Measurements from ENCODE around the gene MRPS26. TPM values are rescaled to one million over a fixed set of nuclear protein-coding genes. Genes with fewer than 3 reads are reported as not detected.
"Not testable (repeated sequence)": the region's sequence is repeated elsewhere in the genome, so short reads cannot be mapped to it uniquely, and the experiment has no call there.

Gene MRPS26
- total and polyA plus RNA-seq, 10 of the 15 experiments (the other 5 are each of a cell fraction or from before 2014, with no cell fraction given) = 3.9 to 95.3 (median 46.5) TPM

DNA sequence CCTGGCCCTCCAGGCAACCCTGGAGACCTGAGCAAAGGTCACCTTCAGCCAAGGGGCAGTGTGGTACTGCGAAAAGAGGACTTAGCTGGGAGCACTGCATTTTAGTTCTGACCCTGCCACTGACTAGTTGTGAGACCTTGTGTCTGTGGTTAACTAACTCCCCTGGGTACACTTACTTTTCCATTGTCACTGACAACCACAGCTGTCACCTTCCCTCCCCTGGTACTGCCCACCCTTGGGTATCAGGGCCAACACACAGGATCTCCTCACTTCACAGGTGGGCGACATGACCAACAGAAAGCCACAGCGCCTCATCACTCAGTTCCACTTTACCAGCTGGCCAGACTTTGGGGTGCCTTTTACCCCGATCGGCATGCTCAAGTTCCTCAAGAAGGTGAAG, 24.1 kb upstream of the MRPS26 start:
- no peak for TF ChIP-seq POLR2AphosphoS2 (IDR thresholded peaks at IDR 0.05; ENCODE audit: low read depth, low read length)
- TF ChIP-seq CREM (IDR thresholded peaks at IDR 0.05; ENCODE audit: low read depth) = no peak
- TF ChIP-seq ATF7 (IDR thresholded peaks at IDR 0.05; ENCODE audit: low read depth) = no peak
- TF ChIP-seq NFYA (IDR thresholded peaks at IDR 0.05; ENCODE audit: borderline replicate concordance, low read depth, low read length) = no peak
- no peak for TF ChIP-seq NFXL1 (IDR thresholded peaks at IDR 0.05; ENCODE audit: borderline replicate concordance)
- no peak for TF ChIP-seq HDAC2 (IDR thresholded peaks at IDR 0.05)
- TF ChIP-seq KLF5 (IDR thresholded peaks at IDR 0.05; ENCODE audit: partially characterized antibody) = no peak
- TF ChIP-seq SIN3A (IDR thresholded peaks at IDR 0.05; ENCODE audit: low read depth, low read length) = no peak
- no peak for TF ChIP-seq MEF2A (IDR thresholded peaks at IDR 0.05; ENCODE audit: insufficient read depth, low read depth, low read length)
- TF ChIP-seq, protein P1, sequence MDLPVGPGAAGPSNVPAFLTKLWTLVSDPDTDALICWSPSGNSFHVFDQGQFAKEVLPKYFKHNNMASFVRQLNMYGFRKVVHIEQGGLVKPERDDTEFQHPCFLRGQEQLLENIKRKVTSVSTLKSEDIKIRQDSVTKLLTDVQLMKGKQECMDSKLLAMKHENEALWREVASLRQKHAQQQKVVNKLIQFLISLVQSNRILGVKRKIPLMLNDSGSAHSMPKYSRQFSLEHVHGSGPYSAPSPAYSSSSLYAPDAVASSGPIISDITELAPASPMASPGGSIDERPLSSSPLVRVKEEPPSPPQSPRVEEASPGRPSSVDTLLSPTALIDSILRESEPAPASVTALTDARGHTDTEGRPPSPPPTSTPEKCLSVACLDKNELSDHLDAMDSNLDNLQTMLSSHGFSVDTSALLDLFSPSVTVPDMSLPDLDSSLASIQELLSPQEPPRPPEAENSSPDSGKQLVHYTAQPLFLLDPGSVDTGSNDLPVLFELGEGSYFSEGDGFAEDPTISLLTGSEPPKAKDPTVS (IDR thresholded peaks at IDR 0.05; ENCODE audit: low read depth, low read length) = no peak
- TF ChIP-seq RUNX3 (IDR thresholded peaks at IDR 0.05; ENCODE audit: low read length) = no peak
- TF ChIP-seq EED (IDR thresholded peaks at IDR 0.05; ENCODE audit: low read depth) = no peak
- DNase-seq (ENCODE audit: low read depth, low spot score) (no peak), FAIRE-seq (no peak), ATAC-seq (no peak; the same call in 2 of the 3 replicates)
- H3K79me2 ChIP-seq (ENCODE audit: control insufficient read depth, insufficient read depth, low read length) = no peaks in the 10 kb centered on the region
- H3K4me3 ChIP-seq = no peak overlapping the region
- in situ Hi-C loops (cut with MboI) = no loop called here
- no peaks in the 10 kb centered on the region for H3K4me1 ChIP-seq (ENCODE audit: control insufficient read depth, insufficient read depth, low read length)
- H3K36me3 ChIP-seq (ENCODE audit: control insufficient read depth in 2 of 2, insufficient read depth in 2 of 2, low read length in 1 of 2) = peaks cover 10 to 29% of the 10 kb centered on the region in 2 experiments
- ChIA-PET SMC1A (ENCODE audit: uncharacterized antibody, unreplicated experiment) (no interaction called here), POLR2A (no interaction called here), RAD21 (ENCODE audit: unreplicated experiment) (no interaction called here), CTCF (no interaction called here)
- intact Hi-C loops (cut with micrococcal nuclease; ENCODE audit: unreplicated experiment) = no loop called here
- no peak overlapping the region for H3K4me2 ChIP-seq (ENCODE audit: control insufficient read depth, insufficient read depth)
- H4K20me1 ChIP-seq (ENCODE audit: control insufficient read depth, insufficient read depth) = no peaks in the 10 kb centered on the region
- BruUV-seq (replicated peaks) = no TSS peak
- no peaks in the 10 kb centered on the region for H3K9me3 ChIP-seq (replicated peaks; ENCODE audit: control insufficient read depth, insufficient read depth, low read length)
- H3K27me3 ChIP-seq (replicated peaks in 1 of 2; ENCODE audit: control insufficient read depth in 2 of 2, insufficient read depth in 2 of 2, low read length in 1 of 2) = no peaks in the 10 kb centered on the region
- no peak overlapping the region for H2AFZ ChIP-seq (ENCODE audit: control insufficient read depth, low read depth, low read length)
- H3K9ac ChIP-seq (ENCODE audit: control insufficient read depth, insufficient read depth, low read length) = no peak overlapping the region
- no peak overlapping the region for H3K27ac ChIP-seq (ENCODE audit: control insufficient read depth, insufficient read depth)
- WGBS (ENCODE audit: insufficient coverage, insufficient replicate concordance, low lambda C conversion rate, missing lambda C conversion rate) = 97% methylated on average over 5 of the region's 5 CpGs

DNA sequence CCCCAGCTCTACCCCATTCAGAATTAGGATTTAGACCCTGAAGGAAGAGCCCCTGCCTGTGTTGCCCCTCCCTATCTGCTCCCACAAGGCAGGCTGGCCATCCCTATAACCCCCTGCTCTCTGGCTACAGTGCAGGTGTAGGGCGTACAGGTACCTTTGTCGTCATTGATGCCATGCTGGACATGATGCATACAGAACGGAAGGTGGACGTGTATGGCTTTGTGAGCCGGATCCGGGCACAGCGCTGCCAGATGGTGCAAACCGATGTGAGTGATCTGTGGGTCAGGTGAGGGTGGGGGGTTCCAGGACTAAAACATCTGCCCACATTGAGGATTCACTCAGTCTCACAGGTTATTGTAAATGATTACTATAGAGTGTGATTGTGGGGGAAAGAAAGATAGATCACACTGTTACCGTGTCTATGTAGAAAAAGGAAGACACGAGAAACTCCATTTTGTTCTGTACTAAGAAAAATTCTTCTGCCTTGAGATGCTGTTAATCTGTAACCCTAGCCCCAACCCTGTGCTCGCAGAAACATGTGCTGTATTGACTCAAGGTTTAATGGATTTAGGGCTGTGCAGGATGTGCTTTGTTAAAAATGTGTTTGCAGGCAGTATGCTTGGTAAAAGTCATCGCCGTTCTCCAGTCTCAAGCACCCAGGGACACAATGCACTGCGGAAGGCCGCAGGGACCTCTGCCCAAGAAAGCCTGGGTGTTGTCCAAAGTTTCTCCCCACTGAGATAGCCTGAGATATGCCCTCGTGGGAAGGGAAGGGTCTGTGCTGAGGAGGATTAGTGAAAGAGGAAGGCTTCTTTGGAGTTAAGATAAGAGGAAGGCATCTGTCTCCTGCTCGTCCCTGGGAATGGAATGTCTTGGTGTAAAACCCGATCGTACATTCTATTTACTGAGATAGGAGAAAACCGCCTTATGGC, 23.0 kb upstream of the MRPS26 start:
- H3K79me2 ChIP-seq (ENCODE audit: control insufficient read depth, insufficient read depth, low read length); FAIRE-seq; H3K9me3 ChIP-seq (replicated peaks; ENCODE audit: control insufficient read depth, insufficient read depth, low read length); H4K20me1 ChIP-seq (ENCODE audit: control insufficient read depth, insufficient read depth); H3K9ac ChIP-seq (ENCODE audit: control insufficient read depth, insufficient read depth, low read length); BruUV-seq (replicated peaks); H3K27ac ChIP-seq (ENCODE audit: control insufficient read depth, insufficient read depth); H2AFZ ChIP-seq (ENCODE audit: control insufficient read depth, low read depth, low read length); H3K4me3 ChIP-seq; H3K27me3 ChIP-seq (replicated peaks in 1 of 2; ENCODE audit: control insufficient read depth in 2 of 2, insufficient read depth in 2 of 2, low read length in 1 of 2); SMC1A ChIA-PET (ENCODE audit: uncharacterized antibody, unreplicated experiment); POLR2A ChIA-PET; ATAC-seq; CTCF ChIA-PET; RAD21 ChIA-PET (ENCODE audit: unreplicated experiment); H3K4me1 ChIP-seq (ENCODE audit: control insufficient read depth, insufficient read depth, low read length); H3K4me2 ChIP-seq (ENCODE audit: control insufficient read depth, insufficient read depth); intact Hi-C loops (cut with micrococcal nuclease; ENCODE audit: unreplicated experiment); in situ Hi-C loops (cut with MboI); DNase-seq (ENCODE audit: low read depth, low spot score): not testable (repeated sequence)
- H3K36me3 ChIP-seq (ENCODE audit: control insufficient read depth in 2 of 2, insufficient read depth in 2 of 2, low read length in 1 of 2) = peaks cover 13 to 32% of the 10 kb centered on the region in 2 experiments
- 89% methylated on average over 20 of the region's 20 CpGs for WGBS (ENCODE audit: insufficient coverage, insufficient replicate concordance, low lambda C conversion rate, missing lambda C conversion rate)

All from GM12878 (cell line).